Measurements from ENCODE around the gene RAI1.

The RAI1 gene

DNA sequence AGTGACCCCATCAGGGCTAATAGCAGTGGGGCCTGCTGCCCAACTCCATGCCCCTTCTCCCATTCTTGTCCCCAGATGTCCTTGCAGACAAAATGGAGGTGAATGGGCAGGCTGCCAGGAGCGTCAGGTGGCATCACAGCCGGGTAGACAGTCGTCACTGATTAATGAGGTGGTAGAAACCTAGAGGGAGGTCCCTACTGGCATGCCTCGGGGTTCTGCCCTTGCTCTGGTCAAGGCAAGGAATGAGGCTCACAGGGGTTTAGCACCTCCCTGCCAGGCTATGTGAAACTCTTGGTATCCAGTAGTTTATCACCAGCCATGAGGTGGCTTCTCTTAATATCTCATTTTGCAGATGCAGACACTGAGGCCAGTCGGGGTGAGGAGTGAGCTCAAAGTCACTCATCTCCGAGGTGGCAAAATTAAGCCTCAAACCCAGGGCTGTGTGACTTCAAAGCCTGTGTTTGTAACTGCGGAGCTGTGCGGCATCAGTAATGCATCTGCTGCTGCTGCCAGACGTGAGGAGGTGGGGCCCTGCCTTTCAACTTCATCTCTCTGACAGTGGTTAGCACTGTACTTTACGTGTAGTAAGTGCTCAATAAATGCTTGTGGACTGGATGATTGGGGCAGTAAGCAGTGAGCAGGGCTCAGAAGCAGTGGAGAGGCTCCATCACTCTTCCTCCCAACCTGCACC is 21.3 kb downstream of the RAI1 start:
- H3K4me3 ChIP-seq (ENCODE audit: low read length), result no peak overlapping the region
- H2AFZ ChIP-seq (ENCODE audit: low read depth, low read length), result no peak overlapping the region
- H3K4me1 ChIP-seq (ENCODE audit: insufficient read depth, low read length), result peaks cover 29% of the 10 kb centered on the region
- no peaks in the 10 kb centered on the region for H3K27me3 ChIP-seq (ENCODE audit: insufficient read depth, low read length)
- peaks cover 13% of the 10 kb centered on the region for H3K36me3 ChIP-seq (ENCODE audit: insufficient read depth, low read length)
- H3K9me3 ChIP-seq (ENCODE audit: low read length), result no peaks in the 10 kb centered on the region

DNA sequence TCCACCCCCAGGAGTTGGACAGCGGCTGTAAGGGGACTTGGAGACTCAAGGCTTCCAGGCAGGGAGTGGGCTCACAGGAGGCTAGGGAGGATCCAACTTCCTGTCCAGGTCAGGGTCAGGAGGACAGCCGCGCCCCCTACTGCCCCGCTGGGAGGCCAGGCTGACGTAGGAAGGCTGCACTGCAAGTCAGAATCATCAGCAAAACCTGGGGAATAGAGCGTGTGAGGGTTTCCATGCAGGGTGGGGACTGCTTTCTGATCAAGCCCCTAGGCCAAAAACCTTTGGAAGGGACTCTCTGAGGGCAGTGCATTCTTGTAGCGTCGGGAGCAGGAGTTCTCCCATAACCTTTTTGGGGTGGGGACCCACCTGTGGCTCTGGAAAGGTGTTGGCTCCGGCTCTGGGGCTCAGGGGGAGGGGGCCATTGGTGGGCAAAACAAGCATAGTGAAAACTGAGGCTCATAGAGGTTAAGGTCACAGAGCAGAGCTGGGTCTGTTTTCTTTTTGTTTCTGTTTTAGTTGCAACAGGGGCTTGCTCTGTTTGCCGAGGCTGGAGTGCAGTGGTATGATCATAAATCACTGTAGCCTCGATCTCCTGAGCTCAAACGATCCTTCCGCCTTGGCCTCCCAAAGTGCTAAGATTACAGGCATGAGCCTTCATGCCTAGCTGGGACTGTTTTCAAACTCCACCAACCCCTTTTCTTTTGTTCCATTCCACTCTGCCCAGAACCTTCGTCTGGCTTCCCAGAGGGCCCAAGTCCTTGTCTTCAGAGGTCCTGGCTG is 22.1 kb downstream of the RAI1 start:
- Histone ChIP-seq H3K4me3 (ENCODE audit: low read length) (no peak overlapping the region), H3K9me3 (ENCODE audit: low read length) (no peaks in the 10 kb centered on the region), H3K27me3 (ENCODE audit: insufficient read depth, low read length) (no peaks in the 10 kb centered on the region), H3K4me1 (ENCODE audit: insufficient read depth, low read length) (peaks cover 29% of the 10 kb centered on the region), H3K36me3 (ENCODE audit: insufficient read depth, low read length) (peaks cover 13% of the 10 kb centered on the region), H2AFZ (ENCODE audit: low read depth, low read length) (no peak overlapping the region)

DNA sequence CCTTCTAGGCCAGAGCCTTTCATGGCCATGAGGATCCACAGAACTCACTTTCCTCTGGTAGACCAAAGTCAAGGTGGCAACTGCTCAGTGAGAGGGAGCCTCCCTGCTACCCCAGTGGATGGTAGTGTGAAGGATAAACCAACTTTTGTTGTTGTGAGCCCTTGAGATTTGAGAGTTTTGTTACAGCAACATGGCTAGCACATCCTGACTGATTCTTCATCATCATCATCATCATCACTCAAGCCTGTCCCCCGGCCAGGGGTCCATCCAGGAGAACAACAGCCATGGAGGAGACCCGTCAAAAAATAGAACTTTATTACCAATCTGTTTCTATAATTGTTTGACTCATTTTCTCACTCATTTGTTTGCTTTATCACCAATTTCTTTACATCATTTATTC is 23.7 kb downstream of the RAI1 start:
- peaks cover 21% of the 10 kb centered on the region for H3K4me1 ChIP-seq (ENCODE audit: insufficient read depth, low read length)

DNA sequence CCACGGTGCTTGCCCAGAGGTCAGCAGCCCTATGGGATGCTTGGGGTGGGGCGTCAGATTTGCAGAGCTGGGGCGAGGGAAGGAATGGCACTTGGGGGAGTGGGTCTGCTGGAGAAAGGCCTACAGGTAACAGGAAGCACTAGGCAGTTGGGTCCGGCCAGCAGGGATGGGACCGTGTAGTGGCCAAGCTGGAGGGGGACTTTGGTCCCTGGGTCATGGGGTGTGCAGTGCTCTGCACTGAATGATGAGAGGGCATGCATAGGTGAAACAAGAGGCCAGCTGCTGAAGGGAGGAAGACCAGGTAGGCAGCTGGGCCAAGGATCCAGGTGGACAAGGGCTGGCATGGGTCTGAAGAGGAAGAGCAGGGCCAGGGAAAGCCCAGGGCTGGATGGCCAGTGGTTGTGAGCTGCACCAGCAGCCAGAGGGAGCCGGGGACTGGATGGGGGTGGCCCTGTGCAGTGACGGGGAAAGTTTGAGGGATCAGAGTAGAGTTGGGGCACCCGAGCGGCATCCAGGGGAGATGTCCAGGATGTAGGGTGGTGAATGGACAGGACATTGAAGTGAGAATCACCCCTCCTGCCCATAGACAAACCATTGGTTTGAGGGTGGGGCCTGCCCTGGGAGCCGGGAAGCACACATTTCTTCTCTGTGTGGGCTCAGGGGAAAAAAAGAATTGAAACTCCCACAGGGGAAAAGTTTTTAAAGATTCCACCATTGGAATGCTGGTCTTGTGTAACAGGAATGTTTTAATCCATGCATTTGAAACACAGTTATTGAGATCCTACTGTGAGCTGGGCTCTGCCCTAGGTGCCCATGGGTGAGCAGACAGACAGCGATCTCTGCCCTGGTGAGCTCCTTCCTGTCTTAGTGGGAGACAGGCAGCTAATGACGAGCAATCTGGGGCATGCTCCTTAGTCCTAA is 25.1 kb downstream of the RAI1 start:
- H3K4me3 ChIP-seq (ENCODE audit: low read length), result no peak overlapping the region
- peaks cover 31% of the 10 kb centered on the region for H3K4me1 ChIP-seq (ENCODE audit: insufficient read depth, low read length)

More for the DNA sequence above, 23.7 kb downstream of the RAI1 start:
- Histone ChIP-seq H3K36me3 (ENCODE audit: insufficient read depth, low read length) (peaks cover 13% of the 10 kb centered on the region), H3K9me3 (ENCODE audit: low read length) (no peaks in the 10 kb centered on the region), H3K27me3 (ENCODE audit: insufficient read depth, low read length) (no peaks in the 10 kb centered on the region), H2AFZ (ENCODE audit: low read depth, low read length) (no peak overlapping the region), H3K4me3 (ENCODE audit: low read length) (no peak overlapping the region)

DNA sequence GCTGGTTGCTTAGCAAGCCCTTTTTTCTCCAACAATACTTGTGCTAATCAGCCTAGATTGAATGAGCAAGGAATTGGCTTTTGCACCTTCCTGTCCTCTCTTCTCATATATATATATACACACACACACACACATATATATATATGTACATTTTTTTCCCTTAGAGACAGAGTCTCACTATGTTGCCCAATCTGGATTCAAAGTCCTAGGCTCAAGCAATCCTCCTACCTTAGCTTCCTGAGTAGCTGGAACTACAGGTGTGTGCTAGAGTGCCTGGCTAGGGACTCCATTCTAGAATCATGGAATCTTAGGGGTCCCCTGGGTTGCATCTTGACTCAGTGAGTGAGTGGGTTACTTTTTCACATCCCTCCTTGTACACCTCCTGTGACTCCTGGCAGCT is 27.0 kb downstream of the RAI1 start:
- Histone ChIP-seq H3K9me3 (ENCODE audit: low read length) (no peaks in the 10 kb centered on the region), H3K4me1 (ENCODE audit: insufficient read depth, low read length) (peaks cover 36% of the 10 kb centered on the region), H3K27me3 (ENCODE audit: insufficient read depth, low read length) (no peaks in the 10 kb centered on the region), H2AFZ (ENCODE audit: low read depth, low read length) (no peak overlapping the region), H3K4me3 (ENCODE audit: low read length) (no peak overlapping the region), H3K36me3 (ENCODE audit: insufficient read depth, low read length) (peaks cover 7% of the 10 kb centered on the region)

More for the DNA sequence above, 25.1 kb downstream of the RAI1 start:
- Histone ChIP-seq H2AFZ (ENCODE audit: low read depth, low read length) (no peak overlapping the region), H3K36me3 (ENCODE audit: insufficient read depth, low read length) (peaks cover 13% of the 10 kb centered on the region), H3K27me3 (ENCODE audit: insufficient read depth, low read length) (no peaks in the 10 kb centered on the region), H3K9me3 (ENCODE audit: low read length) (no peaks in the 10 kb centered on the region)

DNA sequence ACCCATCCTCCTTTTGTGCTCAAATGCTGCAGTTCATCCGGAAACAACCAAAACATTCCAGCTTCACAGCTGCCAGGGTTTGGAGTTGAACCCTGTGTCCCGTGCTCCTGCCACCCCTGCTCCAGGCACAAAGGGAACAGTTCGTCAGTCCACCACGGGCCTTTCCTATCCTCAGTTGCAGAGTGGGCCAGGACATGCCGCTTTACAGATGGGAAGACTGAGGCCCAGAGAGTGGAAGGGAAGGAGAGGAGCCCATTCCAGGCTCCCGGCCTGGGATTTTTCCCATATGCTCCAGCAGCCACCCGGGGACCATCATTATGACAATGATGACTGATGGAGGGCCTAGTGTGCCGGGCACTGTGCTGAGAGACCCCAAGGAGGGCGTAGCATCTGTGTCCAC is 27.6 kb downstream of the RAI1 start:
- Histone ChIP-seq H3K36me3 (ENCODE audit: insufficient read depth, low read length) (peaks cover 7% of the 10 kb centered on the region), H3K9me3 (ENCODE audit: low read length) (no peaks in the 10 kb centered on the region), H3K27me3 (ENCODE audit: insufficient read depth, low read length) (no peaks in the 10 kb centered on the region), H2AFZ (ENCODE audit: low read depth, low read length) (no peak overlapping the region), H3K4me1 (ENCODE audit: insufficient read depth, low read length) (peaks cover 36% of the 10 kb centered on the region), H3K4me3 (ENCODE audit: low read length) (no peak overlapping the region)

DNA sequence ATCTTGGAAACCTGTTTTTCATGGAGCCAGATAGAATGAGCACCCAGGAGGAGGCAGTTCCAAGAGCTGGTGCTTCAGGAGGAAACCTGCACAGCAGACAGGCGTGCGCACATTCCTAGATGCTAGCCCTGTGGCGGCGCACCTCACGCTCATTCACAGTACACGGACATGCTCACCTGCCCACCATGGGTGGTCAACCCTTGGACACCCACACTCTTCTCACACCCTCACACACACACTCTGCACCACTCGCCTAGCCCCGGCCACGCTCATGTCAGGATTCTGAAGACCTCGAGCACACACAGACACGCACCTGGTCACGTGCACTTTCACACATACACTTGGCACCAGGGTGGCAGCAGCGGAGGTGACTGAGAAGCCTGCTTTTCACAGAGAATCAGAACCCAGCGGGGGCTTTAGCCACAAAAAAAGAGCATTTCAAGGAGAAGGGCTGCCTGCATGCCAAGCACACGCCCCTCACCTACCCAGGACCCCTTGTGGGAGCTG is 28.6 kb downstream of the RAI1 start:
- no peaks in the 10 kb centered on the region for H3K27me3 ChIP-seq (ENCODE audit: insufficient read depth, low read length)
- no peaks in the 10 kb centered on the region for H3K9me3 ChIP-seq (ENCODE audit: low read length)
- peaks cover 36% of the 10 kb centered on the region for H3K4me1 ChIP-seq (ENCODE audit: insufficient read depth, low read length)
- peaks cover 3% of the 10 kb centered on the region for H3K36me3 ChIP-seq (ENCODE audit: insufficient read depth, low read length)
- H3K4me3 ChIP-seq (ENCODE audit: low read length), result no peak overlapping the region
- no peak overlapping the region for H2AFZ ChIP-seq (ENCODE audit: low read depth, low read length)

DNA sequence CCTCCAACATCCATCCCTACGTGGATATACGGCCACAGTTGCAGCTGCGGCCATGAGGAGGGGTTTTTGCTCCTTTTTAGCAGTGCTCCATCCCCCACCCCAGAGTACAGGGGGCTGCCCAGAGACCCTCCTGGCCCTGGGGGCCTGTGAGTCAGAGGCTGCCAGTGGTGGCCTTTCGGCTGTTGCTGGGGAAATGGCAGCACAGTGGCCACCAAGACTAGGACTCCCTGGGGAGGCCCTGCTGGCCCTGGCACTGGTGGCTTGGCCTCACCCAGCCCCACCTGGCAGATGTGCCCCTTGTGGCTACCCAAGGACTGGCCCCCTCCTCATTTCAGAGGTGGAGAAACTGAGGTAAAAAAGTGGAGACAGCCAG is 29.1 kb downstream of the RAI1 start:
- no peaks in the 10 kb centered on the region for H3K9me3 ChIP-seq (ENCODE audit: low read length)
- no peaks in the 10 kb centered on the region for H3K36me3 ChIP-seq (ENCODE audit: insufficient read depth, low read length)
- H2AFZ ChIP-seq (ENCODE audit: low read depth, low read length), result no peak overlapping the region
- H3K27me3 ChIP-seq (ENCODE audit: insufficient read depth, low read length), result no peaks in the 10 kb centered on the region
- peaks cover 36% of the 10 kb centered on the region for H3K4me1 ChIP-seq (ENCODE audit: insufficient read depth, low read length)
- no peak overlapping the region for H3K4me3 ChIP-seq (ENCODE audit: low read length)

DNA sequence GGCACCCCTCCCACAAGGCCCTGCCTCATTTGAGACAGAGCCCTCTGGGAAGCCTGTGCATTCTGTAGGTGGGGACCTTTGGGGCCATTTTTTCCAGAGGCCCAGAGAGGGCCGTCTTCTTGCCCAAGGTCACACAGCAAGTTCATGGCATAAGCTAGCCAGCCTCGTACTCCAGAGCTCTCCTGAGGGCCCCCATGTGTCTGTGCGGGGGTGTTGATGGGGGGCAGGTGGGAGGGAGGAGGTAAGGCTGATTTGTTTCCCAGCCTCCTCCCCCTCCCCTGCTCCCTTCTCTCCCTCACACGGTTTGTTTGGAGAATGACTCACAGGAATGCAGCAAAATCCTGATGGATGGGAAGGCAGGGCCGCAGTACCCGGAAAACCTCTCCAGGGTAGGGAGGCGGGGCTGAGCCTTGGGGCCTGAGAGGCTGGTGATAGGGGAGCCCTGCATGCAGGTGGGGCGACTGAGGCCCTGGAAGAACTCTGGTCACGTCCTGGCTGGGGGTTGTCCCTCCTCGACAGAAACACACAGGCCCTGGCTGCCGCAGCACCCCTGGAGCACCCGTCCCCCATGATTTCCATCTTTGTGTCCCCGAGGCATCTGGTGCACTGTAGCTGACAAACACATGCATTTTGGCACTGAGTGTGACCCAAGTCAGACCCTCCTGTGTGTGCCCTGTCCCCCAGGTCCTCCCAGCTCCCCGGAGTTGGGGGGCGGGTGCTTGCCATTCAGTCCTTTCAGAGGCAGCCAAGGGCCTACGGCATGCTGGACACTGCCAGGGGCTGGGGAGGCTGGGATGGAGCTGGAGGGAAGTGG is 29.7 kb downstream of the RAI1 start:
- H3K36me3 ChIP-seq (ENCODE audit: insufficient read depth, low read length), result no peaks in the 10 kb centered on the region
- peaks cover 36% of the 10 kb centered on the region for H3K4me1 ChIP-seq (ENCODE audit: insufficient read depth, low read length)
- H3K4me3 ChIP-seq (ENCODE audit: low read length), result no peak overlapping the region
- no peaks in the 10 kb centered on the region for H3K27me3 ChIP-seq (ENCODE audit: insufficient read depth, low read length)
- no peak overlapping the region for H2AFZ ChIP-seq (ENCODE audit: low read depth, low read length)
- H3K9me3 ChIP-seq (ENCODE audit: low read length), result no peaks in the 10 kb centered on the region

DNA sequence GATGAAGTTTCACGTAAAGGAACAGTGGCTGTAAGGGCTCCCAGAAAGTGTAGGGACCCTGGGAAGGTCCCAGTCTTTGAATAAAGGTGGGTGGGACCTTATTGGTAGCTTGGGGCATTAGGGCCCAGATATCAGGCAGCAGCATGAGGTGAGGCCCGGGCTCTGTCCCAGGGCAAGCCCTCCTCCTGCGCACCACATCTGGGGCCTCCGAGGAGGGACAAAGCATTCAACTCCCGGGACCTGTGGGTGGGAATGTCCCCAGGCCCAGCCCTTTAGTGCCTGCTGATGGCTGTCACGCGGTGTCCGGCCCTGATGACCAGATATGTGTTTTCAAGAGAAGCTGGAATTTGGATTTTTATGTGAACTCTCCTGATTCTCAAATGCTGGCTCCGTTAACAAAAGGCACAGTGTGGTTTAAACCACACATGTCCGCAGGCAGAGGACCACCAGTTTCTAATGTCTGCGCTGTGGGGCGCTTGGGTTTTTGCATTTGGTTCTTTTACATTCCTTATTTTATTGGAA is 30.4 kb downstream of the RAI1 start:
- Histone ChIP-seq H3K9me3 (ENCODE audit: low read length) (no peaks in the 10 kb centered on the region), H3K36me3 (ENCODE audit: insufficient read depth, low read length) (no peaks in the 10 kb centered on the region), H2AFZ (ENCODE audit: low read depth, low read length) (no peak overlapping the region), H3K4me1 (ENCODE audit: insufficient read depth, low read length) (peaks cover 36% of the 10 kb centered on the region), H3K27me3 (ENCODE audit: insufficient read depth, low read length) (no peaks in the 10 kb centered on the region), H3K4me3 (ENCODE audit: low read length) (no peak overlapping the region)

DNA sequence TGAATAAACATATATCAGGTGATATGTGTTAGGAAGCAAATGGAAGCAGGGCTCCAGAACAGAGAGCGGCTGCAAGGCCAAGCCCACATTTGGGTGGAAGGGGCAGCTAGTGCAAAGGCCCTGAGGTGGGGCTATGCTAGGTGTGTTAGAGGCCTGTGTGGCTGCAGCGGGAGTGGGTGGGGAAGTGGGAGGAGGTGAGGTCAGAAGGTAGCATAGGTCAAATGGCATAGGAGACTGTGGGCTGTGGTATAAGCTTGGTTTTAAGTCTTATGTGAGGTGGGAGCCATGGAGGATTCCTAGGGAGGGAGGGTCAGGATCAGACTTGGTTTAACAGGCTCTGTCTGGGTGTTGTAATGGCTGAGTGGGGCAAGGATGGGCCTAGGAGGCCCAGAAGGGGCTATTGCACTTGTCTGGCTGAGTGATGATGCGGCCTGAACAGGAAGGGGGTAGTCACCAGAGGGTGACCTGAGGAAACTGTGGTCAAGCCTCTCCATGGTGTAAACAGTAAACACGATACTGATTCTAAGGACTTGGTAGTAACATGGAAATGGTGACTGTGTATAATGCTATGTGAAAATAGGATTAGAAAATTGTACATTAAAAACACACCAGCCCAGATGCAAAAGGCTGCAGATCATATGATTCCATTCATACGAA is 31.1 kb downstream of the RAI1 start:
- no peaks in the 10 kb centered on the region for H3K27me3 ChIP-seq (ENCODE audit: insufficient read depth, low read length)
- no peaks in the 10 kb centered on the region for H3K9me3 ChIP-seq (ENCODE audit: low read length)
- no peak overlapping the region for H3K4me3 ChIP-seq (ENCODE audit: low read length)
- peaks cover 40% of the 10 kb centered on the region for H3K4me1 ChIP-seq (ENCODE audit: insufficient read depth, low read length)
- no peak overlapping the region for H2AFZ ChIP-seq (ENCODE audit: low read depth, low read length)
- no peaks in the 10 kb centered on the region for H3K36me3 ChIP-seq (ENCODE audit: insufficient read depth, low read length)

DNA sequence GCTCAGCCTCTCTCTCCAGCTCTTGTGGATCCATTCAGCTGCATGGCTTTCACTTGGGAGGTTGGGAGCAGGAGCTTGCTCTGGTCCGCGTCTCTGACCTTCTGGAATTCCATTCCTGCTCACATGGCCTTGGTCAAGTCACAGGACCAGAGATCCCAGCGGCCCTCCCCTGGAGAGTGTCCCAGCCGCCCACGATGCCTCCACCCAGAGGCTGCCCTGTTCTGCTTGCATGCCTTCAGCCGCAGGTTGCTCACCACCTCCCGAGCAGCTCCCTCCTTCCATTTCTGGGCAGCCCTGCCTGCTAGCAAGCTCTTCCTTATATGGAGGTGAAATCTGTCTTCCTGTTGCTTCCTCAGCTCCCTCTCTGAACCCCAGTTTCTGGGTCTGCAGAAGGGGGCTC is 32.6 kb downstream of the RAI1 start:
- no peaks in the 10 kb centered on the region for H3K36me3 ChIP-seq (ENCODE audit: insufficient read depth, low read length)
- no peaks in the 10 kb centered on the region for H3K9me3 ChIP-seq (ENCODE audit: low read length)
- peaks cover 29% of the 10 kb centered on the region for H3K4me1 ChIP-seq (ENCODE audit: insufficient read depth, low read length)
- H3K4me3 ChIP-seq (ENCODE audit: low read length), result no peak overlapping the region
- H2AFZ ChIP-seq (ENCODE audit: low read depth, low read length), result no peak overlapping the region
- H3K27me3 ChIP-seq (ENCODE audit: insufficient read depth, low read length), result no peaks in the 10 kb centered on the region

All from neuron (in vitro differentiated cells).